Activated CD4-positive, alpha-beta T cell treated with anti-CD3 and anti-CD28 coated beads for 36 hours (primary cell): Measurements from ENCODE around the gene MYO7A. TPM values are rescaled to one million over a fixed set of nuclear protein-coding genes. Genes with fewer than 3 reads are reported as not detected.
"Not testable (repeated sequence)": the region's sequence is repeated elsewhere in the genome, so short reads cannot be mapped to it uniquely, and the experiment has no call there.

ENCODE experiments used
- ATAC-seq: fragments of 200-7000 bp; cut with Tn5 transposase; one replicate; pipeline ENCODE4 v1.10.0; 2021; ENCODE audit warnings: mild to moderate bottlenecking, moderate library complexity
- CTCF ChIA-PET: fragments of 350-600 bp; sonication (Branson Sonifier 250); formaldehyde crosslinking; loops from one replicate; lab custom pipeline; 2021; ENCODE audit warnings: antibody characterized with exemption; lab: Charles Lee
- POLR2A ChIA-PET: fragments of 350-600 bp; sonication (Branson Sonifier 250); formaldehyde crosslinking; loops from one replicate; lab custom pipeline; 2021; ENCODE audit warnings: antibody characterized with exemption, inconsistent platforms; lab: Charles Lee
- DNase-seq: peaks from one replicate; pipeline ENCODE4 v3.0.0-alpha.2; 2020
- H3K27ac Mint-ChIP-seq: one replicate; pipeline ENCODE4 v1.8.0; 2021; ENCODE audit warnings: mixed read lengths
- H3K27me3 Mint-ChIP-seq: one replicate; pipeline ENCODE4 v1.8.0; 2021; ENCODE audit warnings: mixed read lengths
- H3K36me3 Mint-ChIP-seq: one replicate; pipeline ENCODE4 v1.8.0; 2021; ENCODE audit warnings: low read depth, mixed read lengths
- H3K4me1 Mint-ChIP-seq: one replicate; pipeline ENCODE4 v1.8.0; 2021; ENCODE audit warnings: mixed read lengths
- H3K4me3 Mint-ChIP-seq: one replicate; pipeline ENCODE4 v1.8.0; 2021; ENCODE audit warnings: mild to moderate bottlenecking, moderate library complexity, mixed read lengths
- H3K9me3 Mint-ChIP-seq: one replicate; pipeline ENCODE4 v1.8.0; 2021; ENCODE audit warnings: low read depth, mixed read lengths
- intact Hi-C, 2 experiments: fragments of 100-400 bp; cut with DNase I in 1 of 2; cut with micrococcal nuclease in 1 of 2; formaldehyde crosslinking; loops; one replicate each; pipeline versions ENCODE4 v1.14.2 to v1.15.1; 2022 to 2024; cut with DNase I, micrococcal nuclease
- total RNA-seq, 2 experiments: library from RNA; stranded (reverse); gene quantifications; one replicate each; pipeline ENCODE4 v1.2.3, GENCODE V29; 2021

Gene MYO7A
- total RNA-seq, 2 experiments from 2014 or later = 0.23 to 0.48 TPM

DNA sequence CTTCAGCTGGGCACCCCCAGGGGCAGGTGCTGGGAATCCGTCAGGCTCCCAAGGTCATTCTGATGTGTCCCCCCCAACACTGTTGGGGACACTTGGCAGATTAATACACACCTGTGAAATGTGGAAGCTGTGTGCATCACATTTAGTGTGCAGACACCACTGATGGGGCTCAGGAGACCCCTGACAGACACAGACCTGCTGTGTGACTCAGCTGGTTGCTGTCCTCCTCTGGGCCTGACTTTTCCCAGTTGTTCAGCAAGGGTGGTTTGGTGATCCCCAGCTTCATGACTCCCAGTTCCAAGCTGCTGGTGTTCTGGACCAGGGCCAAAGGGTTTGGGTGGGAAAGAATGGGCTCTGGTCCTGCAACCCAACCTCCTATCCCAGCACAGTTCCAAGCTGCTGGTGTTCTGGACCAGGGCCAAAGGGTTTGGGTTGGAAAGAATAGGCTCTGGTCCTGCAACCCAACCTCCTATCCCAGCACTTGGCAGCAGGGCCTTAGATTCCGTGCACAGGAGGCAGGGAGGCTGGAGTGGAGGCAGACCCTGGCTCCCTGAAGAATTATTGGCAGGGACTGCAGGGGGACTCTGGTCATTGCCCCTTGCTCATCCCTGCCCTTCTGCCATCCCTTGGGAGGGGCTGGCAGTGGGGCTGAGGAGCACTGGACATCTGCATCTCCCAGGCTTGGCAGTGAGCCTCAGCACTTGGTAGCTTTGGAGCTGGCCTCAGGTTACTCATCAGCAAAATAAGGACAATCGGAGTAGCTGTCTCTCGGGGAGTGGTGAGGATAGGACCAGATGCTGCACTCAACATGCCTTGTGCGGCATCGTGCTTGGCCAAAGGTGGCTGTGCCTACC is 33.8 kb upstream of the MYO7A start:
- intact Hi-C loops = loop anchor here (5.0 kb wide), 2 partner anchors 177 to 362 kb away; no protein-coding TSS in a partner anchor
- Mint-ChIP-seq H3K4me3 (no peak overlapping the region), H3K27me3 (no peaks in the 10 kb centered on the region), H3K36me3 (no peaks in the 10 kb centered on the region), H3K27ac (no peak overlapping the region), H3K9me3 (no peaks in the 10 kb centered on the region), H3K4me1 (peaks cover 4% of the 10 kb centered on the region)
- no peak for ATAC-seq
- no peak for DNase-seq
- POLR2A ChIA-PET = no interaction called here
- CTCF ChIA-PET = interaction anchor here (0.6 to 1.2 kb wide), 6 partner anchors 12 to 479 kb away, joined by 3 to 4 read pairs (median 3); no protein-coding TSS in a partner anchor

- ChIA-PET POLR2A (no interaction called here), CTCF (interaction anchor here (0.6 kb wide), 1 partner anchor 94 kb away, joined by 3 read pairs; no protein-coding TSS in a partner anchor)
- Mint-ChIP-seq H3K27ac (no peak overlapping the region), H3K4me3 (no peak overlapping the region), H3K36me3 (no peaks in the 10 kb centered on the region), H3K9me3 (no peaks in the 10 kb centered on the region), H3K27me3 (no peaks in the 10 kb centered on the region), H3K4me1 (peaks cover 4% of the 10 kb centered on the region)
- intact Hi-C loops = loop anchor here (5.0 kb wide), 2 partner anchors 178 to 363 kb away; no protein-coding TSS in a partner anchor
- ATAC-seq (no peak), DNase-seq (no peak)
Measured at GRCh38 chr11:77094841-77095365, 33.1 kb upstream of the MYO7A start.

DNA sequence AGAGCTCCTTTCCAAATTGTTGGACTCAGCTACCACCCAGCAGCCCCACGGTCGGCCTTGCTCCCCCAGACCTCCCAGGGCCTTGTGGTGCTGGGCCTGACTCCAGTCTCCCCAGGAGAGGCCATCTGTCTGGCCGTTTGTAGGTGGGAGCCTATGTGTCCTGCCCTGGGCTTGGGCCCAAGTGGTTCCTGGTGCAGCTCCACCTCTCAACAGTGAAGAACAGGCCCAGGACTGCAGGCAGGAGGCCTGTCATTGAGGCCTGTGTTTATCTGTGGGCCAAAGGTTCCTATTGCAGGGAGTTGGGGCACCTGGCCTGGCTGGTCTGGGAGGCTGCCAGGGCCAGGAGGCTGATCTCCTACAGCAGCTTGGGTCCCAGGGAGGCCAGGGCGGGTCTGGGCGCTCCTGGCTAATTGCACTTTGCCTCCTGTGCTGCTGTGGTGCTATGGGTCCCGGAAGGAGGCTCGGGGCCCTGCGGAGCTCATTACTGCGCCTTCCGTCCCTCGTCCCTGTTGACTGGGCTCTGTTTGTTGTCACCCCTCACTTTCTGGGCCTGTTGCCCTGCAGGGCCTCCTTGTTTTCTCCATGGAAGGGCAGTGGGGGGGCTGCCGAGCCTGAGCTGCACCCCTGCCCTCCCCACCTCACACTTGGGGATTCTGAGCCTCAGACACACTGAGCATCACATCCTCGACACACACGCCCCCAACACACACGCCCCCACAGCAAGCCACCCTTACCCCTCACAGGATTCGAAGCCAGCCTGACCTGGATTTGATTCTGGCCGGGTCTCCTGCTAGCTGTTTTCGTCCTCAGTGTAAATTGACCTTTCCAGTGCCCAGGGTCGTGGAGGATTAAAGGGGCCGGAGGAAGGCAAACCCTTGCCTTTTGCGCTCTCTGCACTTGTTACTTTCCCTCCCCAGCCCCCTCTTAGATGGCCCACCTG is 32.2 kb upstream of the MYO7A start:
- H3K27ac Mint-ChIP-seq = no peak overlapping the region
- intact Hi-C loops = no loop called here
- H3K27me3 Mint-ChIP-seq = no peaks in the 10 kb centered on the region
- ATAC-seq (no peak), DNase-seq (no peak)
- ChIA-PET POLR2A (no interaction called here), CTCF (interaction anchor here (0.6 kb wide), 2 partner anchors 80 to 93 kb away, joined by 3 to 4 read pairs; no protein-coding TSS in a partner anchor)
- H3K4me3 Mint-ChIP-seq = no peak overlapping the region
- H3K4me1 Mint-ChIP-seq = peaks cover 3% of the 10 kb centered on the region
- H3K36me3 Mint-ChIP-seq = no peaks in the 10 kb centered on the region
- no peaks in the 10 kb centered on the region for H3K9me3 Mint-ChIP-seq

GRCh38 chr11:77096591-77097019 is 31.4 kb upstream of the MYO7A start:
- ChIA-PET CTCF (interaction anchor here (0.6 kb wide), 2 partner anchors 56 to 81 kb away, joined by 3 to 4 read pairs; no protein-coding TSS in a partner anchor), POLR2A (no interaction called here)
- ATAC-seq (no peak), DNase-seq (no peak)
- intact Hi-C loops = no loop called here
- Mint-ChIP-seq H3K36me3 (no peaks in the 10 kb centered on the region), H3K9me3 (no peaks in the 10 kb centered on the region), H3K27me3 (no peaks in the 10 kb centered on the region), H3K27ac (no peak overlapping the region), H3K4me3 (no peak overlapping the region), H3K4me1 (no peaks in the 10 kb centered on the region)

DNA sequence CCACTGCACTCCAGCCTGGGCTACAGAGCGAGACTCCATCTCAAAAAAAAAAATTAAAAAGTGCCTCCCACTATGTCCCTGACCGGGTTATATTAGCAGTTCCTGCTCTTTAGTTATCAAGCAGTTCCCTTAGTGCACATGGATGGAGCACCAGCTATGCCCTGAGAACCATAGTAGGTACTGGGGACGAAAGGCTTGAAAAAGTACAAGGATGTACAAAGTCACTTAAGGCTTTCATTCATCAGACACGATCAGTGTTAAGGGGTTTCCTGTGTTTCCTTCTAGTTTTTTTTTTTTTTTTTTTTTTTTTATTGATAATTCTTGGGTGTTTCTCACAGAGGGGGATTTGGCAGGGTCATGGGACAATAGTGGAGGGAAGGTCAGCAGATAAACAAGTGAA is 30.9 kb upstream of the MYO7A start:
- ATAC-seq, DNase-seq, H3K36me3 Mint-ChIP-seq, H3K4me3 Mint-ChIP-seq, H3K9me3 Mint-ChIP-seq, H3K4me1 Mint-ChIP-seq, H3K27ac Mint-ChIP-seq, intact Hi-C loops, H3K27me3 Mint-ChIP-seq: not testable (repeated sequence)
- ChIA-PET CTCF (interaction anchor here (0.6 kb wide), 1 partner anchor 56 kb away, joined by 3 read pairs; no protein-coding TSS in a partner anchor), POLR2A (interaction anchor here (0.6 kb wide), 1 partner anchor 32 kb away, joined by 7 read pairs; no protein-coding TSS in a partner anchor)

DNA sequence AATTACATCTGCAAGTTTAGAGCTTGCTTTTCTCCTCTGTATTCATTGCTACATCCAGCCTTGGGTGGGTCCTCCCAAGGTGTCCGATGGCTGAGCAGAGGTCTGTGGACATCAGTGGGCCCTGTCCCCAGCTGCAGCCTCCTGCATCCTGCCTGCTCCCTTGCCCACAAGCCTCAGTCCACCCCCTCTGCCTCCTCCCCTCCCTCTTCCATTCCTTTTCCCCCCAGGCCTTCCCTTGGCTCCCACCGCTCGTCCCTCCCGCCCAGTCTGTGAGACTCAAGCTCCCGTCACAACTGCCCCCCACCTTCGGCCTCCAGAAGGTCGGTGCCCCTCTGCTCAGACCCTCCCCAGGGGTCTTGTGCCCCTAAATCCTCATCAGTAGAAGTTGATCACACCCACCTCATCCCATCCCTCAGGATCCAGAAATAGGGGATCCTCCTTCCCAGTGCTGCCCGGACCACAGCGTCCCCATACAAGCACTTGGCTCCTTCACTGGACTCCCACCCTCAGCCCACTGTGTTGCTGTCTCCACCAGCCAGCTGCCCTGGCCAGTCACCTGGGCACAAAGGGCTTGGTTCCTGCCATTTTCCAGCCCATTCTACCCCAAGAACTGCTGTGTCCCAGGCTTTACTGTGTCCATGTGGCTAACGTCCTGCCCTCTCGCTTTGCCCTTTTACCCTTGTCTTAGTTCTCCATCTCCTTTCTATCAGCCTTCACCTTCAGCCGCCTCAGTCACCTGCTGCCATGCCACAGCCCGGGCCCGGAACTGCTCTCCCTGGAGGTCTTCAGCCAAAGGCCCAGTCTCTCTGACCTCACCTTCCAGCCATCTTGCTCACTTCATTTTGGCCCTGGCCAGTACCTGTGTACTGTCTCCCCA is 27.6 kb upstream of the MYO7A start:
- intact Hi-C loops = no loop called here
- CTCF ChIA-PET = interaction anchor here (0.6 to 1.5 kb wide), 5 partner anchors 8 to 558 kb away, joined by 3 to 11 read pairs (median 3); no protein-coding TSS in a partner anchor
- Mint-ChIP-seq H3K9me3 (no peaks in the 10 kb centered on the region), H3K36me3 (no peaks in the 10 kb centered on the region), H3K27me3 (no peaks in the 10 kb centered on the region), H3K4me1 (no peaks in the 10 kb centered on the region), H3K27ac (no peak overlapping the region), H3K4me3 (no peak overlapping the region)
- POLR2A ChIA-PET = no interaction called here
- no peak for DNase-seq
- ATAC-seq = no peak

DNA sequence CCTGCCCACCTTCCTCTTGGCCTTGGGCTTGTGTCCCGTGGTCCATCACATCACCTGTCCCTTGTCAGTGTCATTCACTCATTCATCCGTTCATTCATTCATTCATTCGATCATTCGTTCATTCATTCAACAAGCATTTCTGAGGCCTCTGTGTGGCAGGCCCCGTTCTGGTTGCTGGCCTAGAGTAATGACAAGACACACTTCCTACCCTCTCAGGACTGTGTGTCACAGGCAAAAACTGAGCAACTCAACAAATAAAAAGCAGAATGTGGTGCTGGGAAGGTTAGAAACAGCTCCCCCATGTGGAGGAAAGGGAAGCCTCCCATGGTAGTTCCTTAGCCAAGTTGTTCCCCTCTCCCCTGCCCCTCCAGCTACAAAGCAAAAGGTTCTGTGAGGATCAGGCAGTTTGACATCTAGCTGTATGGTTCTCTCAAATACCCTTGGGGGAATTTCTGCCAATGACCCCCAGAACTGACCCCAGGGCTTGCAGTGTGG is 27.0 kb upstream of the MYO7A start:
- ChIA-PET POLR2A (no interaction called here), CTCF (interaction anchor here (0.6 to 1.5 kb wide), 5 partner anchors 9 to 557 kb away, joined by 3 to 11 read pairs (median 3); no protein-coding TSS in a partner anchor)
- intact Hi-C loops = no loop called here
- Mint-ChIP-seq H3K27ac (no peak overlapping the region), H3K4me1 (no peaks in the 10 kb centered on the region), H3K4me3 (no peak overlapping the region), H3K9me3 (no peaks in the 10 kb centered on the region), H3K27me3 (no peaks in the 10 kb centered on the region), H3K36me3 (no peaks in the 10 kb centered on the region)
- DNase-seq = peak; percentile 24
- peak; percentile 51 for ATAC-seq

- intact Hi-C loops = no loop called here
- DNase-seq (no peak), ATAC-seq (no peak)
- Mint-ChIP-seq H3K27ac (no peak within 1 kb of the TSS), H3K9me3 (no peaks in the 10 kb centered on the region), H3K4me3 (no peak within 1 kb of the TSS), H3K4me1 (no peaks in the 10 kb centered on the region), H3K27me3 (no peaks in the 10 kb centered on the region), H3K36me3 (no peaks in the 10 kb centered on the region)
- ChIA-PET CTCF (interaction anchor here (0.5 to 1.5 kb wide), 4 partner anchors 10 to 23 kb away, joined by 3 to 11 read pairs (median 3); no protein-coding TSS in a partner anchor), POLR2A (no interaction called here)
Measured at GRCh38 chr11:77102246-77103210, 25.5 kb upstream of the MYO7A start, which contains the start of gene OMP. TSS of gene OMP (plus strand) at chr11:77102840. CDS start at chr11:77102840, 0 bp downstream.

DNA sequence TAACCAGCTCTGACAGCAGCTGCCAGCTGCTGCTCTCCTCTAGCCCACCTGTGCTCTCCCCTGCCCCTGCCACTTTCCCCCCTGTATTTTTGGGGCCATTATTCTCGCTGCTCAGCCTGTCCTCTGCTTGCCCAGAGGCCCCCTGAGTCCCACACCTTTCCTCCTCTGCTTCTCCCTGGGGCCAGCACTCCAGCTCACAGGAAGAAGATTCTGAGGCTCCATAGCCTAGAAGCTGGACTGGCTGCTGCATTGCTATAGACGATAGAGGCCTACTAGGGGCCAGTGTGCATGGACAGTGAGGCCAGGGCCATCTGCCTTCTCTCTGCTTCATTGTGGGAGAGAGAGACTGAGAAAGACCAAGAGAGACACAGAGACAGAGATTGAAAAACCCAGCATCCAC is 24.7 kb upstream of the MYO7A start:
- ATAC-seq = no peak
- Mint-ChIP-seq H3K27ac (no peak overlapping the region), H3K4me3 (no peak overlapping the region), H3K4me1 (no peaks in the 10 kb centered on the region), H3K36me3 (no peaks in the 10 kb centered on the region), H3K27me3 (no peaks in the 10 kb centered on the region), H3K9me3 (no peaks in the 10 kb centered on the region)
- no peak for DNase-seq
- intact Hi-C loops = no loop called here
- POLR2A ChIA-PET = no interaction called here
- CTCF ChIA-PET = interaction anchor here (0.6 kb wide), 1 partner anchor 19 kb away, joined by 3 read pairs; no protein-coding TSS in a partner anchor
